ENCODE results near the gene FKBP1A. TPM values are rescaled to one million over a fixed set of nuclear protein-coding genes. Genes with fewer than 3 reads are reported as not detected.

FKBP1A gene
- total RNA-seq, 3 donors from 2014 or later: 115 to 191 (median 128) TPM

- TF ChIP-seq, protein P1, sequence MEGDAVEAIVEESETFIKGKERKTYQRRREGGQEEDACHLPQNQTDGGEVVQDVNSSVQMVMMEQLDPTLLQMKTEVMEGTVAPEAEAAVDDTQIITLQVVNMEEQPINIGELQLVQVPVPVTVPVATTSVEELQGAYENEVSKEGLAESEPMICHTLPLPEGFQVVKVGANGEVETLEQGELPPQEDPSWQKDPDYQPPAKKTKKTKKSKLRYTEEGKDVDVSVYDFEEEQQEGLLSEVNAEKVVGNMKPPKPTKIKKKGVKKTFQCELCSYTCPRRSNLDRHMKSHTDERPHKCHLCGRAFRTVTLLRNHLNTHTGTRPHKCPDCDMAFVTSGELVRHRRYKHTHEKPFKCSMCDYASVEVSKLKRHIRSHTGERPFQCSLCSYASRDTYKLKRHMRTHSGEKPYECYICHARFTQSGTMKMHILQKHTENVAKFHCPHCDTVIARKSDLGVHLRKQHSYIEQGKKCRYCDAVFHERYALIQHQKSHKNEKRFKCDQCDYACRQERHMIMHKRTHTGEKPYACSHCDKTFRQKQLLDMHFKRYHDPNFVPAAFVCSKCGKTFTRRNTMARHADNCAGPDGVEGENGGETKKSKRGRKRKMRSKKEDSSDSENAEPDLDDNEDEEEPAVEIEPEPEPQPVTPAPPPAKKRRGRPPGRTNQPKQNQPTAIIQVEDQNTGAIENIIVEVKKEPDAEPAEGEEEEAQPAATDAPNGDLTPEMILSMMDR (IDR thresholded peaks at IDR 0.05): no peak
- no peak for TF ChIP-seq POLR2A (IDR thresholded peaks at IDR 0.05)
- no peak for TF ChIP-seq POLR2AphosphoS5 (IDR thresholded peaks at IDR 0.05)
- DNase-seq (ENCODE audit: low spot score in 2 of 2): peak in 1 of 2 donors; percentile 17
- H3K36me3 ChIP-seq: no peaks in the 10 kb centered on the region
- H3K4me3 ChIP-seq: peak overlapping the region in 2 of 3 donors; percentile 13 to 35
- peak overlapping the region; percentile 98 to 99 for H3K27ac ChIP-seq
- intact Hi-C loops (cut with DNase I; ENCODE audit: low total_unique reads): loop anchor here (5.0 kb wide), 1 partner anchor 64 kb away; the partner anchor contains the start of gene FKBP1A
- H3K27me3 ChIP-seq: no peaks in the 10 kb centered on the region
- H3K4me1 ChIP-seq: peaks cover 0 to 27% of the 10 kb centered on the region in 2 donors
- H3K9me3 ChIP-seq: no peaks in the 10 kb centered on the region
Observed at GRCh38 chr20:1327827-1328679, 64.8 kb downstream of the FKBP1A start.

DNA sequence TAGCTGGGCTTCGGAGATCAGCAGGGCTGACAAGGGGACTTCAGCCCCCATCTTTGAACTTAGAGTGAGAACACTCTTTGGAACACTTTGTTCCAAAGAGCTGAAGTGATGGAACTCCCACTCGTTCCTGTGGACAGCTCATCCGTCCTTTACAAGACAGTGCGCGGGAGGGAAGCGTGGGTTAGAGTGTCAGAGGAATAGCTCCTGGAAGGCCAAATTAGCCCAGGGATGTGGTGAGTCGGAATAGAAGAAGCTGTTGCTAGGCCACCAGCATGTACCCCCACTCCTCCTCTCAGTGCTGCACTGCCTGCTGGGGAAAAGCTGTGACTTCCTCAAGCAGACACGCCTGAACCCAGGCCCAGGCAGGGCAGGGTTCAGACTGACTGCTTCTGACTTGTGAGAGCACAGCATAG is 65.6 kb downstream of the FKBP1A start:
- H3K36me3 ChIP-seq: no peaks in the 10 kb centered on the region
- H3K27me3 ChIP-seq: no peaks in the 10 kb centered on the region
- H3K4me1 ChIP-seq: peaks cover 0 to 27% of the 10 kb centered on the region in 2 donors
- H3K27ac ChIP-seq: peak overlapping the region; percentile 98 to 99
- peak in 1 of 2 donors; percentile 18 for DNase-seq (ENCODE audit: low spot score in 2 of 2)
- intact Hi-C loops (cut with DNase I; ENCODE audit: low total_unique reads): loop anchor here (5.0 kb wide), 1 partner anchor 65 kb away; the partner anchor contains the start of gene FKBP1A
- H3K9me3 ChIP-seq: no peaks in the 10 kb centered on the region
- no peak for TF ChIP-seq POLR2A (IDR thresholded peaks at IDR 0.05)
- no peak for TF ChIP-seq POLR2AphosphoS5 (IDR thresholded peaks at IDR 0.05)
- TF ChIP-seq, protein P1 (IDR thresholded peaks at IDR 0.05): no peak
- no peak overlapping the region for H3K4me3 ChIP-seq

DNA sequence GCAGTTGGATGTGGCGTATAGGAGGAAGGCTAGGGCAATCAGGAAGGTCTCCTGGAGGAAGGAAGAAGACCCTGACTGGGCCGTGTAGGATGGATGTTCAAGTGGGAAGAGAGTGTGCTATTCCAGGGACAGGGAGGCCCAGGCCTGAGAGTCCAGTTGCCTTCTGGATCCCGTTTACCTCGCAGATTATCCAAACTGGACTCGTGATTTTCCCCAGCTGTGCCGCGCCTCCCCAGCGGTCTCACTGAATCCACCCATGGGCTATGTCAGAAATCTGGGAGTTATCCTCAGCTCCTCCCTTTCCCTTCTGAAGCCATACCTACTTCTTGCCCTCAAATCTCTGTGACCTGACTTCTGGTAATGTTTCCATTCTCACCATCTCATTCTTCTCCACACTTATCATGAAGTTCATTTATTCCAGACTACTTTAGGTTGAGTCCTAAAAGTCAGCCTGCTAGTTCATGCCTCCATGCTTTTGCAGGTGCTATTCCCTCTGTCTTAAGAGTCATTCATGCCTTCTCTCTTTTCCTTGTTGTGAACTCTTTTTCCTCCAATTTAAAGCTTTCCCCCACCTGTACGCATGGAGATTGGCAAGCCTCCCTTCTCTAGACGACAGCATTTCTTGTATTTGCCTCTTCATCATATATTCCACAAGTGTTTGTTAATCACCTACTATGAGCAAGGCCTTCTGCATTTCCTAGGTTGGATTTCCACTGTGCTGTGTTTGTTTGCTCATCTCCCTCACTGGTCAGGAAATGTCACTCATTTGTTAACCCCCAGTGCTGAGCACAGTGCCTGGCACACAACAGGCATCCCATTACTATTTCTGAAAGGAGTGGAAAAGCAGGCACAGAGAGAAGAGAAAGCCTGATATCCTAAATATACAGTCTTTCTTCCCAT is 66.6 kb downstream of the FKBP1A start:
- Histone ChIP-seq H3K4me3 (peak overlapping the region; percentile 76 to 88 (median 85)), H3K27ac (peak overlapping the region; percentile 98 to 99), H3K36me3 (no peaks in the 10 kb centered on the region), H3K27me3 (no peaks in the 10 kb centered on the region), H3K9me3 (no peaks in the 10 kb centered on the region), H3K4me1 (peaks cover 0 to 27% of the 10 kb centered on the region in 2 donors)
- intact Hi-C loops (cut with DNase I; ENCODE audit: low total_unique reads): loop anchor here (5.0 kb wide), 1 partner anchor 66 kb away; the partner anchor contains the start of gene FKBP1A
- DNase-seq (ENCODE audit: low spot score in 2 of 2): peak in 1 of 2 donors; percentile 4
- TF ChIP-seq POLR2AphosphoS5 (IDR thresholded peaks at IDR 0.05): no peak
- TF ChIP-seq, protein P1 (IDR thresholded peaks at IDR 0.05): no peak
- no peak for TF ChIP-seq POLR2A (IDR thresholded peaks at IDR 0.05)

DNA sequence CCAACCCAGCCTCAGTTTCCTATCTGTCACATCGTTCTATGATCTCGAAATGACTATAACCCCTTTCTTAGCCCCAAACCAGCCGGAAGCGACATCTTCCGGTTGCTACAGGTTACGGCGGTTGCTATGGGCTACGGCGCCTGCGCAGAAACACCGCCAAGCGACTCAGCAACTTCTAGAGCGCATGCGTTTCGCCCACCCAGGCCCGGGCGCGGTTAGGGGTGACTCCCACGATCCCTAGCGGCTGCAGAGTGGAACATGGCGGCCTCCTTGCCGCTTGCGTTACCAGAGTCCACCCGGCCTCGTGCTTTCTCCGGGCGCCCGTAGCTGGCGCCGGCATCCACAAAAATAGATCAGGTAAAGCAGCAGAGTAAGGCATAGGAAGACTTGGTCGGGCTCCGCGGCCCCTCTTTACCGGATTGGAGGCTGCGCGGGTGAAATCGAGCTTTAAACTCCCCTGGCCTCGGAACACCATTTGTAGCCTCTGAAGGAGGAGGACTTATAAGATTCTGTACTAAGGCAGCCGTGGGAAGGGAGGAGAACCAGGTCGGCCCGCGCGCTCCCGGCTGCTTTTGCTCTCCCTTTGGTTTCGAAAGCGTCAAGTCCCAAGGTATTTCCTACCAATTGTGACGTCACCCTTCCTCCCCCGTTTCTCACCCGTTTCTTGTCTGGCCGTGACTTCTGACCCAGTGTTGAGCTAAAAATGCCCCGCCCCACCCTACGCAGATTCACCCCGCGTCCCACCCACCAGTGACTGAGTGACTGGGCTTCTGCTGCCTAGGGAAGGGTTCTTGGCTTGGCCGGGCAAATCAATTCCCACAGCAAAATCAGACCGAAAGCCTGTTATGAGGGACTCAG is 67.5 kb downstream of the FKBP1A start:
- no peaks in the 10 kb centered on the region for H3K9me3 ChIP-seq
- H3K27ac ChIP-seq: peak overlapping the region; percentile 98 to 99
- TF ChIP-seq POLR2AphosphoS5 (IDR thresholded peaks at IDR 0.05) (peak; percentile 88 to 94 (median 89)), POLR2A (IDR thresholded peaks at IDR 0.05) (peak; percentile 90)
- TF ChIP-seq, protein P1 (IDR thresholded peaks at IDR 0.05): peak in 2 of 3 donors; percentile 59 to 63
- H3K4me1 ChIP-seq: peaks cover 0 to 27% of the 10 kb centered on the region in 2 donors
- intact Hi-C loops (cut with DNase I; ENCODE audit: low total_unique reads): loop anchor here (5.0 kb wide), 1 partner anchor 67 kb away; the partner anchor contains the start of gene FKBP1A
- H3K4me3 ChIP-seq: peak overlapping the region; percentile 76 to 88 (median 85)
- no peaks in the 10 kb centered on the region for H3K36me3 ChIP-seq
- peak; percentile 93 for DNase-seq (ENCODE audit: low spot score in 2 of 2)
- H3K27me3 ChIP-seq: no peaks in the 10 kb centered on the region
